ENCODE data around the gene HS6ST3.

Gene HS6ST3

GRCh38 chr13:96806746-96807145, 716.8 kb downstream of the HS6ST3 start:
- no peak for DNase-seq

GRCh38 chr13:96809366-96810096, 719.6 kb downstream of the HS6ST3 start:
- DNase-seq, result no peak

GRCh38 chr13:96810104-96810503, 720.2 kb downstream of the HS6ST3 start:
- DNase-seq, result no peak

- no peak for DNase-seq
These were observed 721.1 kb downstream of the HS6ST3 start for GRCh38 chr13:96811049-96811448.

GRCh38 chr13:96816261-96816660, 726.4 kb downstream of the HS6ST3 start:
- DNase-seq, result no peak

- DNase-seq, result no peak
These were observed 727.0 kb downstream of the HS6ST3 start for GRCh38 chr13:96816874-96817273.

- DNase-seq, result no peak
These were observed 727.5 kb downstream of the HS6ST3 start for GRCh38 chr13:96817336-96817941.

GRCh38 chr13:96819375-96819774, 729.5 kb downstream of the HS6ST3 start:
- DNase-seq, result no peak

GRCh38 chr13:96821381-96821780, 731.5 kb downstream of the HS6ST3 start:
- DNase-seq, result no peak

GRCh38 chr13:96821971-96822370, 732.1 kb downstream of the HS6ST3 start:
- DNase-seq, result no peak

- no peak for DNase-seq
These were observed 733.0 kb downstream of the HS6ST3 start for GRCh38 chr13:96822895-96823294.

GRCh38 chr13:96824140-96824539, 734.2 kb downstream of the HS6ST3 start:
- DNase-seq, result no peak

- DNase-seq, result no peak
These were observed 735.7 kb downstream of the HS6ST3 start for GRCh38 chr13:96825653-96826052.

GRCh38 chr13:96834626-96835025, 744.7 kb downstream of the HS6ST3 start:
- no peak for DNase-seq

GRCh38 chr13:96835546-96835945, 745.6 kb downstream of the HS6ST3 start:
- DNase-seq, result no peak

- no peak for DNase-seq
These were observed 746.8 kb downstream of the HS6ST3 start for GRCh38 chr13:96836733-96837132.

GRCh38 chr13:96837809-96838208, 747.9 kb downstream of the HS6ST3 start:
- no peak for DNase-seq

- DNase-seq, result no peak
These were observed 754.3 kb downstream of the HS6ST3 start for GRCh38 chr13:96844195-96844594.

GRCh38 chr13:96844616-96845015, 754.7 kb downstream of the HS6ST3 start:
- DNase-seq, result no peak

- no peak for DNase-seq
These were observed 758.4 kb downstream of the HS6ST3 start for GRCh38 chr13:96848286-96848685.

- no peak for DNase-seq
These were observed 759.2 kb downstream of the HS6ST3 start for GRCh38 chr13:96849091-96849490.

- no peak for DNase-seq
These were observed 760.7 kb downstream of the HS6ST3 start for GRCh38 chr13:96850538-96851145.

GRCh38 chr13:96851856-96852445, 762.0 kb downstream of the HS6ST3 start:
- DNase-seq, result no peak

Data from T-helper 9 cell (primary cell).